Measurements from ENCODE around the gene NBAS.

The NBAS gene

GRCh38 chr2:15127301-15127700, 433.8 kb downstream of the NBAS start:
- DNase-seq (ENCODE audit: low read depth), result no peak

- no peak for DNase-seq (ENCODE audit: low read depth)
Observed at GRCh38 chr2:15126373-15126772, 434.8 kb downstream of the NBAS start.

GRCh38 chr2:15122915-15123314, 438.2 kb downstream of the NBAS start:
- DNase-seq (ENCODE audit: low read depth), result no peak

GRCh38 chr2:15120631-15121030, 440.5 kb downstream of the NBAS start:
- no peak for DNase-seq (ENCODE audit: low read depth)

- no peak for DNase-seq (ENCODE audit: low read depth)
Observed at GRCh38 chr2:15119722-15120175, 441.4 kb downstream of the NBAS start.

- DNase-seq (ENCODE audit: low read depth), result no peak
Observed at GRCh38 chr2:15117409-15118050, 443.6 kb downstream of the NBAS start.
